Stimulated activated CD4-positive, alpha-beta T cell treated with anti-CD3 and anti-CD28 coated beads, Interleukin-1b, Interleukin-23, amount 100 ng/mL, for 48 hours (primary cell): ENCODE results near the gene LMO1.

Source experiments
- DNase-seq: peaks from one replicate; pipeline ENCODE4 v3.0.0-alpha.2; 2020

Gene LMO1

DNA sequence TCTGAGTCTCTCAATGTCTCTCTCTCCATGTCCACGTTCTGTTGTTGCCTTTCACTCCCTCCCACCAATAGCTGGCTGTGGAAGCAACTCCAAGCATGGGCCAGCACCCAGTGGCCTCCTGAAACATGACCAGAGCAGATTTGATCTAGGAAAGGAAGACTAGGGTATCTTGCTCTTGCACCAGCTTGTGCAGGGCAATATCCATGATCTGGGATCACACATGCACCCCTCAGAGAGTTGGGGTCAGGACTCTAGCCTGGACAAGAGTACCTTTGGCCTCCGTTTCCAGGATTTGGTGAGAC is 60.3 kb downstream of the LMO1 start:
- DNase-seq, result no peak

DNA sequence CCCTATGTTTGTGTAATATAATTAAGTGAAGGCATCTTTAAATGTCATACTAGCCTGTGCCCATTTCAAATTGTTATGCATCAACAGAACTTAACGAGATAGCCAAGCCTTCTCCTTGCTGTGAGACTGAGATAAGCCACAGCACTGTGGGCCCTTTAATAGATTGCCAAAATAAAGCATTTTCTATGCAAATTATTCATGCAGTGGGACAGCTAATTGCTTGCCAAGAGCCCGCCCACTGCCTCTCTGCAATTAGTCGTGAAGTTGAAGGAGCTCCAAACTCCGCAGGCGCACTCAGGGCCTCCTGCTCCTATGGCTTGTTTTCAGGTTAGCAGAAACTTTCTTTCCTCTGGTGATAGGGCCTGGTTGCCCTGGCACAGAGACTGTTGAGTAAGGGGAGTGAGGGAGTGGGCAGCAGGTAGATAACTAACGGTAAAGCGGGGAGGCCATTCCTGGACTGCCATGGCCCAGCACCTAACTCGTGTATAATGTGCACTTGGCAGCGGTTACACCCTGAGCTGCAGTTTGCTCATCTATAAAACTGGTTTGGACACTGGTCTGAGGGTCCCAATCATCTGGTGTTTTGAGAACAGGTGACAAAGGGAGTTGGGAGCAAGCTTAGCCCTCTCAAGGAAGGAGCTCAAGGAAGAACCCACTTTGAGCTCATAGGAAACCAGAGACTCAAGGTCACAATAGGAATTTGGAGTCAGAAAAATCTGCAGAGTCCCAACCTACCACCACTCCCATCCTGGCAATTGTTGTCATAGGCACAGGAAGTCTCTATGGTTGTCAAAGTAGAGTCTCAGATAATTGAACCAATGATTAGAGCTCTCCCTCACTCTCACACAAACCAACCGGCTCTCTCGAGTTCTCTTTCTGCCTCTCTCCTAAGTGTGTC is 60.9 kb downstream of the LMO1 start:
- no peak for DNase-seq

DNA sequence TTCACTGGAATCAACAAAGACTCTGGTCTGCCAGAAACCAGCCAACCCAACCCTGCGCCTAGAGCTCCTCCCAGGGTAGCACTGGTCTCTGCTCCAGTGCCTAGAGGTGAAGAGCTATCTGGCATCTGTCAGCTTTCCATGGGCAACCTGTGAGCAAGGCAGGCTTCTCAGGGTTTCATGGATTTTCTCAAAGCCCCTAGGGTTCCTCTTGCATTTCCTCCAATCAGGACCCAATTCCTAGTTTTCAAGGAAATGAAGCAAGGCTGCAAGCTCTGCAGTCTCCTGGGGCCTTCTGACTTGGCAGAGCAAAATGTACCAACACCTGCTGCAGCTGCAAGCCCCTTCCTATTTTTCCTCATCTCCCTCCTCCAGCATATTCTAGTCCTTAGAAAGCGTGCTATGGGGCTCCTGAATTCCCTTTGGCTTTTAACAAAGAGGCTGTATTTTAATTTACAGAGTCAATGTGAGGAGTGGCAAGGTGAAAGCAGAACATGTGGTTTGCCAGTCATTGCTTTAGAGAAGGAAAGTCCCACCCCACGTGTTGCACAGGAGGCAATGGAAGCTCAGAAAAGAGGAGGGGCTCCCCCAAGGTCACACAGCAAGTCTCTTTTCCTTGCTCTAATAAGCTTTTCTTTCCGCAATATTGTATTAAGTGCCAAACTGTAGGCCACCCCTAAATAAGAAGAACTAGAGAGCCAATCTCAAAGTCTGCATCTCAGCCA is 61.9 kb downstream of the LMO1 start:
- no peak for DNase-seq

- no peak for DNase-seq
These were observed 64.0 kb downstream of the LMO1 start for GRCh38 chr11:8199676-8200075.

DNA sequence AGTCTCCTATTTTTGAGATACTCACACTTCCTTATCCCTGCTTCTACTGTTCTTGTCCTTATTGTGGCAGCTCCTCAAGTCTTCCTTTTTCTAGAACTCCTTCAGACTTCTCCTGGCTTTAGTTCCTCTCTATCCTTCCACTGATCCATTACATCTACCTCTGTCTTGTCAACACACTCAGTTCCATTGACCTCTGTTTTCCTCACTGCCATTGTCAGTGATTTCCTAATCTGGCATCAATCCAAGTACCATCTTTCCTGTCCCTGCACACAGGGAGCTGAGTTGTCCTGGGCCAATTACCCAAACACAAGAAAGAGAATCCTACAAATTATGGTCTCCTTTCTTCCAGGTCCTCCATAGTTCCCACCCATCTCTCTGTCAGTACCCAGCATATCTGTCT is 66.9 kb downstream of the LMO1 start:
- no peak for DNase-seq

DNA sequence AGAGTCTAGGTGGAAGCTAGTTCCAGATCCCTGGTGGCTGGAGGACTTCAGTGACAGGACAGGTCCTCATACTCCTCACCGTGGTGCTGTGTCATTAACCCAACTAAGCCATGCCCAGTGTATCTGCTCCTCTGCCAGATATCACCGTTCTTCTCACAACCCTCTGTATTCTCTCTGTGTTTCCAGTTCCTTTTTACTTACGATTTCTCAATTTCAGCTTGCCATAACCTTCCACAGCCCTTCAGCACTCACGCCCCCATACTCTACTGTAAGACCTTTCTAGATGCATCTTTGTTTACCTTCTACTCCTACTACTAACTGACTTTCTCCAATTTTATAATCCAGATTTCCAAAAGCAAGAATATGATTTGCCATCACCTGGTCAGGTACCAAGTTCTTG is 68.7 kb downstream of the LMO1 start:
- no peak for DNase-seq

DNA sequence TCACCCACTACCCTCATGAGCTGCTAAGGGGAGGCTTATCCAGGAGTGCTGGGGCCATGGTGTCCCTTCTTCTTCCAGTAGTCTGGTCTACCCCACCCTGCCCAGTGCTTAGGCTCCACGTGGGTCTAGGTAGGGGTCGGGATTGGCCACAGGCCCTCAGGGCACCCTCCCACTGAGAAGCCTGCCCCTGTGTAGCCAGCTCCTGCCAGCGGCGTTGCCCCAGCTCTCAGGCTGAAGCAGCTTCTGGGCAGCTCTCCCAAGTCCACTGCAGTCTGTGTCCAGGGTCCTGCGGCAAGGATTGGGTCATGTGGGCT is 70.8 kb downstream of the LMO1 start:
- no peak for DNase-seq

GRCh38 chr11:8192016-8192895 is 71.4 kb downstream of the LMO1 start:
- DNase-seq, result peak; percentile 34

DNA sequence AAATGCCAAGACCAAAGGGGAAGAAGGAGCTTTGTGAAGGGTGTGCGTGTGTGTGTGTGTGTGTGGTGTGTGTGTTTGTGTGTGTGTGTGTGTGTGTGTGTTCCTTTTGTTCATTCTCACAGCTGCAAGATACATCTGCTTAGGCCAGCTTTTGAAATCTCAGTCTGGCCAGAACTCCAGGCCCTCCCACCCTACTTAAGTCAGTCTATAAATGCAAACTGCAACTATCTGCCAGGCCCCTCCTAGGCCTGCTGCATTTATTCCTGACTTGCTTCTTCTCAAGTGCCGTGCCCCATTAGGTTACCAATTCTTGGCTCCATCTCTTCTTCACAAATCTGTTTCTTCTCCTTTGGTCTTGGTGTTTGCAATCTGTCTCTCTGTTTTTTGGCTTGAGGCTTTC is 73.2 kb downstream of the LMO1 start:
- DNase-seq, result no peak

DNA sequence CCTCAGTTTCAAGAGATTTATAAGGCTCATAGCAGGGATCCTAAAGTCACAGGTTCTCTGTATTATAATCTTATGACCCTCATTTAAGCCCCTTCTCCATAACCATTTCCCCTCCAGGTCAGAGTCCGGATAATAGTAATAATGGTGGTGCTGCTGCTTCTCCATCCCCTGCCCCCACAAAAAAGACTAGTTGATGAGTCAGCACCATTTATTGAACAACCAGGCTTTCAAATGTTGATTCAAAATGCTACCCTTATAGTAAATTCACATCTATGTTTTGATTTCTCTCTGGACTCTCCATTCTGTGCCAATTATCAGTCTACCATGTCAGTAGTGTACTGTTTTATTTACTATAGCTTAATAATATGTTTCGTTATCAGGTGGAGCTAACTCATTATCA is 77.2 kb downstream of the LMO1 start:
- DNase-seq, result no peak

DNA sequence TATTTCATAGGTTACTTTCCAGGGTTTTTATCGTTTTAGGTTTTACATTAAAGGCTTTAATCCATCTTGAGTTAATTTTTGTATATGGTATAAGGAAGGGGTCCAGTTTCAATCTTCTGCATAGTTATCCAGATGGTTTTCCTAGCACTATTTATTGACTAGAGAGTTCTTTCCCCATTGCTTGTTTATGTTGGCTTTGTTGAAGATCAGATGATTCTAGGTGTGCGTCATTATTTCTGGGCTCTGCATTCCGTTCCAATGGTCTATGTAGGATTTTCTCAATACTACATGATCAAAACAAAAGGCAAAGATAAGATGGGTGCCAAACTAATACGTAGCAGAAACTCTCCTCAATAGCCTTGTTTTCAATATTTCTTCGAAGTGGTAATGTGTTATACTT is 80.6 kb downstream of the LMO1 start:
- DNase-seq, result no peak

DNA sequence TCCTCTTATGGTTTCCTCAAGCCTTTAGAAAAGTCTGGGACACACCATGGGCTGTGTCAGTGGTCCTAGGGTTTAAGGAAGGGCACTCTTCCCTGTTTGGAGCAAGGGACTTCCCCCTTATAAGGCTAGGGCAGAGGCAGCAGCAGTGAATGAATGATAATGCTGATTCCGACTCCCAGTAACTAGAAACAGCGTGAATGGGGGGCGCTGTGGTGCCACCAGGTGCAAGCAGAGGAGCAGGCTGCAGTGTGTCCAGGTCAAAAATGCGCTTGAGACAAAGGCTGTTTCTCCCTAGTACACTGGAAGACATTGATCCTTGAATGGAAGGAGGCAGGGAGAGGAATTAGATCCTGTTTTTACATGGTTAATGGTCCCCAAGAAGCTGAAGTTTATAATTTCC is 83.2 kb downstream of the LMO1 start:
- DNase-seq, result no peak

GRCh38 chr11:8178297-8178696 is 85.4 kb downstream of the LMO1 start:
- no peak for DNase-seq

- no peak for DNase-seq
These were observed 86.5 kb downstream of the LMO1 start for GRCh38 chr11:8177136-8177535.
